HG02938 (cell line): ENCODE results near the gene KCNT1.

Experiments used
- ATAC-seq: cut with Tn5 transposase; IDR thresholded peaks from one replicate; pipeline ENCODE4 v1.9.1; 2021; ENCODE audit warnings: mild to moderate bottlenecking, moderate library complexity; ENCODE audit not compliant: unreplicated experiment

KCNT1 gene

GRCh38 chr9:135815830-135816650 lies 114.1 kb downstream of the KCNT1 start:
- ATAC-seq: no peak

GRCh38 chr9:135816651-135816970 lies 114.6 kb downstream of the KCNT1 start:
- ATAC-seq: no peak

- no peak for ATAC-seq
These were observed 116.1 kb downstream of the KCNT1 start for GRCh38 chr9:135817951-135818717.

DNA sequence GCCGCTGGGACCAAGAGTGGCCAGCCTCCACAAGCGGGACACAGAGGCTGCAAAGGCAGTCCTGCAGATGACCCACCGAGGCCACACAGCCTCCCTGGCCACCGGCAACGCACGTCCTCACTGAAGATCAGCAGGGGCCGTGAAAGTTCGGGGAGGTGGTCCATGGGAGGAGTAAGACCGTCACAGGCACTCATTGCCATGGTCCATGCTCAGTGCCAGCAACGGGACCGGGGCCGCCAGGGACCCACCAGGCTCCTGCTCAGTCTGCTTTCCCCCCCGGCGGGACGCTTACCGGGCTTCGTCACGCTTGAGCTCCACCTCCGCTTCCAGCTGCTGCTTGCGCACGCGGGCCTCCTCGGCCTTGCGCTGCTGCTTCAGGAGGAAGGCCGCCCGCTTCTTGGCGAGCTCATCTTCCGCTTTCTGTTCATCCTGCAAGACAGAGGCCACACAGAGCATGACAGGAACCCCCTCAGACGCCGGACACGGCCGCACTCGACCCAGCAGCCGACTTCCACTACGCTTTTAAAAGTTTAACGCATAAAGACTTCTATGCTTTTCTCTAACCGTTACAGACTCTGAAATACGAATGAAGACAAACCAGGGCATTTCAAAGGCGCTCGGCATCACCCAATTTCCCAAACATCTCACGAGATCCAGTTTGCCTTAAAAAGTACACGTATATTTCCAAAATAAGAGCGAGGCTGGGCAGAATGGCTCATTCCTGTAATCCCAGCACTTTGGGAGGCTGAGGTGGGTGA lies 116.9 kb downstream of the KCNT1 start:
- ATAC-seq: no peak

DNA sequence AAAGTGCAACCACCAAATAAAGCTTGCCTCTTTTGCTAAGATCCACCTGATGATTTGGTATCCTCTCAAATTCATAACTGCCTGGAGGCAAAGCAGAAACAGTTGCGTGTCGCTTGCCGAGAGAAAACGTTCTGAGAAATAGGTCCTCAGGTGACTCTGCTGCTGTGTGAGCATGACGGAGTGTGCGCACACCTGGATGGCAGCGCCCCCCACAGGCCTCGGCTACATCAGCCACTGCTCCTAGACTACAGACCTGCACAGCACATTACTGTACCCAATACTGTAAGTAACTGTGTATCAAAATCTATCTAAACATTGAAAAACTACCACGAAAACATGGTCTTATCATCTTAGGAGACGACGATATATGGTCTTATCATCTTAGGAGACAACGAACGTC lies 117.9 kb downstream of the KCNT1 start:
- no peak for ATAC-seq

DNA sequence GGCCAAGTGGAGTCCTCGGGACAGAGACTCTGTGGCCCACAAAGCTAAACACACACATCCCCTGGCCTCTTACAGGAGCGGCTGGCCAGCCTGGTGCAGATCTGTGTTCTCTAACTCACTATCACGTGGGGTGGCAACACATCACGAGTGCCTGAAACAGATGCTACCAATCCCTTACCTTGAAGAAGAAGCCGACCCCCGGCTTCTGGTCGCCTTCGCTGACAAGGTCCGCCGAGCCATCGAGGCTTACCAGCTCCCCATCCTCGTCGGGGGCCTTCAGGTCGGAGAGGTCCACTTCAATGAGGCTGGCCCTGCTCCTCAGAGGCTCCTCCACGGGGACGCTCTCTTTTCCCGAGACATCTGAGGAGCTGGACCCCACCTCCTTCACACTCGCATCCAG lies 118.7 kb downstream of the KCNT1 start:
- no peak for ATAC-seq

DNA sequence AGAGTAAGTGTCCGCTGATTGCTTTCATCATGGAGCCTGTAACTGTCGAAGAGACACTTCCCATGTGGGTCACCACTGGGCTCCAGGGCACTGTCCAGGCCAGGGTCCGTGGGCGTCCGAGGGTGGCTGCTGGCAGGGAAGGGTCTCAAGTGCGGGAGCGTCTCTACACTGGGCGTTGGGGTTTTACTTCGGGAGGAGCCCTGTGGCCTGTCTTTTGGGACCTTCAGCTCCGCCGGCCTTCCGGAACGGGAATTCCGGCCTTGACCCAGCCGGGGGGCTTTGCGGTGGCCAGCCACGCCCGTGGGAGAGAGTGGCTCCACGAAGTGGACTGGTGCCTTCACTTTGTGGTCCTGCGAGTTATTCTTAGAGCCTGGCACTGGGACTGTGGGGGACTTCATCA lies 119.1 kb downstream of the KCNT1 start:
- ATAC-seq: no peak

- no peak for ATAC-seq
These were observed 119.9 kb downstream of the KCNT1 start for GRCh38 chr9:135821733-135822373.

DNA sequence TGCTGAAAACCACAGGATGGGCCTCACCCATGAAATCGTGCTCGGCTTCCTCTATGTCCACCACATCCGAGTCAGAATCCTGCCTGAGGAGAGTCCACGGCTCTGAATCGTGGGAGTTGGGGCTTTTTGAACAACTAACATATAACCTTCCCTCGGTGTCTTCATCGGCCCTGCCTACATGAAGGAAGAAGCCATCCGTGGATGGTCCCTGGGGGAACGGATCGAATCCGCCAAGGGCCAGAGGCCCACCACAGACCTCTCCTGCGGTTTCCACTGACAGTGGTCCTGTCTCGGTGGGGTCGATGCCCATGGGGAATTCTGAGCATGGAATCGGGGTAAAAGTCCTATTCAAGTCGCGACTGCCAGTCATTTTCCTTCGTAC lies 120.4 kb downstream of the KCNT1 start:
- ATAC-seq: no peak

DNA sequence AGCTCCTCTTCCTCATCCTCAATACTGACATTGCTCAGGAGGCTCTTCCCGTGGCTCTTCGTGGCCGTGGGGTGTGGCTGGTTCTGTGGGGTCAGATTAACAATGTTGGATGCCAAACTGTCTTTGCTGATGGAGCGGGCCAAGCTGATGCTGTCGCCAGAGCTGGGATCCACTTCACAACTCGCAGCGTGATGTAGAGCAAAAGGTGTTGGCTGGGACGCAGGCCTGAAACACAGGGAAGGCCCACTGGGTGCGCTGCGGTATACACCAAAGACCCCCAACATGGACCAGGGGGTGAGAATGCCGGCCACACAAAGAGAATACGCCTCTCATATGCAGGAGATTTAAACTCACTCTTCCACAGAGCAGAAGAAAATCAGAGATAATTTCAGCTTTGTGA lies 121.1 kb downstream of the KCNT1 start:
- no peak for ATAC-seq

DNA sequence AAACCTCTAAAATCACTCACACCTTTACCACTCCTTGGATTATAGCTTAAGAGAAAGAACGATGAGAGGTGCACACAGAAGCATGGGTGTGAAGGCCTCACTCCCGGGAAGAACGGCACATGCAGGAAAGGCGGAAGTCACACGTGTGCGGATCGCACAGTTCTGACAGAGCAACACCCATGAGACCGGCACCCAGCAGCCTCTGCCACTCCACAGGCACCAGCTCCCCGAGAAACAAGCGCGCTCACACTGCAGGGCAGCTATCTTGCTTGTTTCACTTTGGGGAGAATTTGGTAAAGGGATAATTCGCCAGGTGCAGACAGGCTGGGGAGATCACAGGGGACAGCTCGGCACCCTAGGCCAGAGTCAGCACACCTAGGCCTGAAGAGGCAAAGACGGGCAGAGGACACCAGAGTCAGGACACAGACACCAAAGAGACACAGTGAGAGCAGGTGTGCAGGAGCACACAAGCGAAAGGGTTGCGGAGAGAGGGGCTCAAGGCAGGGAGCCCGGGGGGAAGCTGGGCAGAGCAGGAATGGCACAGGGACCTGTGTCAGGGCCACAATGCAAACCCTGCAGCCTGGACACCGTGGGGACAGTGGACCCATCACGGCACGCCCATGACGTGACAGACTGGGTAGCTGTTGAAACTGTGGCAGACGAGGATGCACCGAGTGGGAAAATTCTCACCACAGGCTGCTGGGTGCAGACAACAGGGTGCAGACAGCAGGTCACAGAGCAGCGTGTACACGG lies 123.6 kb downstream of the KCNT1 start:
- ATAC-seq: no peak

- ATAC-seq: no peak
These were observed 124.2 kb downstream of the KCNT1 start for GRCh38 chr9:135826188-135826545.

DNA sequence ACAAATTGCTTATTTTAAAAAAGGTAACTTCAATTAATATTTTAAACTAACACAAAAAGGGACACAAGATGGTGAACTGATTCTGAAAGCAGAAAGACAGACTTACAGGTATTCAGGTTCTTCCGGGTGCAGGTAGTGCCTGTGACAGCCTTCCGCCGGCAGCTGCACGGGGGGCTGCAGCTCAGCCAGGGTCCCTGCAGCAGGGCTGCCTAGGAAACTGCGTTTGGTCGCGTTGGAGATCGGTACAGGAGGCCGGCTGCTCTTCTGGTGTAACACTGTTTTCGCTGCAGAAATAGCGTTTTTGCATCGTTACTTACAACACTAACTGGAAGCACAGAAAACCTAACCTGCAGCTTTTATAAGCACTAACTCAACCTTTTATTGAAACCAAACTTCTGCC lies 125.3 kb downstream of the KCNT1 start:
- ATAC-seq: no peak

DNA sequence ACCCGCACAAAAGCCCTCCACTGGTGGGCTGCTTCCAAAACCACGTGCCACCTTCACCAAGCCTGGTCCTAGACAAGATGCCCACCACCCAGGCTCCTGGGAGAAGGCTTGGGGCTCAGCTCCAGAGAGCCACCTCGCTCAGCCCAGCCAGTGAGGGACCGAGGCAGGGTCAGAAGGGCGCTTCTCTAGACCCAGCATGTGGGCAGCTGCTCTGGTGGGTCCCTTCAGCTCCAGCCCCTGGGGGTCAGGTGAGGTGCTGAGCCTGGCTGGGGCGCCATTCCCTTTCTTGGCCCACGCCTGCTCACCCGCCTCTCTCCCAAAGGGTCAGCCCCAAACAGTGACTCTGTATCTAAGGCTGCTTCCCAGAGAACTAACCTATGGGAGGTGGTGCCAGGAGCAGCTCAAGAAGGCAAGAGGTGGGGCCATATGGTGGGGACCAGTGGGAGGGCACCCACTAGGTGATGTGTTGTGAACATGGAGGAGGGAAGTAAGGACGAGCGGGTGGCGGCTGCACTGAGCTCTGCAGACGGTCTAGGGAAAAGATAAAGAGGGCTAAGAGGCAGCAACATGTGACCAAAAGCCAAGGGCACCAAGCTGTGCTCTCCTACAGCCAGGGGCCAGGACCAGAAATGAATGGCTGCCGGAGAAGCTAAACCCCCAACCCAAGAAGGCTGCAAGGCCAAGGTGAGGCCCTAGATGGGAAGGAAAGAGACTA lies 126.0 kb downstream of the KCNT1 start:
- ATAC-seq: no peak

DNA sequence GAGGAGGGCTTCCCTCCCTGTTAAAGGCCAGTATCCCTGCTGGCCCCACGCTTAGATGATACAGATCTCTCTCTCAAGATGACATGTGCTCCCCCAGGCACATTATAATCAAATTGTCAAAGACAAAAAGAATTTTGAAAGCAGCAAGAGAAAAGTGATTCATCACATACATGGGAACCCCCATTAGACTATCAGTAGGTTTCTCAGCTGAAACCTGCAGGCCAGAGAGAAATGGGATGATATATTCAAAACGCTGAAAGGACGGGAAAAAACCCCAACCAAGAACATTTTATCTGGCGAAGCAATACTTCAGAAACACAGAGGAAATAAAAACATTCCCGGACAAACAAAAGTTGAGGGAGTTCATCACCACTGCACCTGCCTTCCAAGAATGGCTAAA lies 126.7 kb downstream of the KCNT1 start:
- ATAC-seq: no peak

DNA sequence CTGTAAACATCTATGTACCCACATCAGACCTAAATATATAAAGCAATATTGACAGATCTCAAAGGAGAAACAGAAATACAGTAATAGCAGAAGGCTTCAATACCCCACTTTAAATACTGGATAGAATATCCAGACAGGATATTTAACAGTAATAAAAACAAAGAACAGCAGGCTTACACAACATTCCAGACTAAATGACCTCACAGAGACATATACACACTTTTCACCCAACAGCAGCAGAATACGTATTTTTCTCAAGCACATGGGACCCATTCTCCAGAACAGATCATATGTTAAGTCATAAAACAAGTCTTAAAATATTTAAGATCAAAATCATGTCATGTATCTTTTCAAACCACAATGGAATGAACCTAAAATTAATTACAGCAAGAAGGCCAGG lies 128.5 kb downstream of the KCNT1 start:
- no peak for ATAC-seq

DNA sequence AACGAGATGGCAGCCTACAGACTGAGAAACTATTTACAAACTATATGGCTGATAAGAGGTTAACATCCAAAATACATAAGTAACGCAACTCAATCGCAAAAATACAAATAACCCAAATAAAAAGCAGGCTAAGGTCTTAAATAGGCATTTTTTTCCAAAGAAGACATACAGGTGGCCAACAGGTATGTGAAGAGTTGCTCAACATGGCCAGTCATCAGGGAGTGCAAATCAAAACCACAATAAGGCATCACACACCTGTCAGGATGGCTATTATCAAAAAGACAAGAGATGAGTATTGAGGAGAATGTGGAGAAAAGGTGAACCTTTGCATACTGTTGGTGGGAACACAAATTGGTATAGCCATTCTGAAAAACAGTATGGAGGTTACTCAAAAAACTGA lies 131.9 kb downstream of the KCNT1 start:
- ATAC-seq: no peak

DNA sequence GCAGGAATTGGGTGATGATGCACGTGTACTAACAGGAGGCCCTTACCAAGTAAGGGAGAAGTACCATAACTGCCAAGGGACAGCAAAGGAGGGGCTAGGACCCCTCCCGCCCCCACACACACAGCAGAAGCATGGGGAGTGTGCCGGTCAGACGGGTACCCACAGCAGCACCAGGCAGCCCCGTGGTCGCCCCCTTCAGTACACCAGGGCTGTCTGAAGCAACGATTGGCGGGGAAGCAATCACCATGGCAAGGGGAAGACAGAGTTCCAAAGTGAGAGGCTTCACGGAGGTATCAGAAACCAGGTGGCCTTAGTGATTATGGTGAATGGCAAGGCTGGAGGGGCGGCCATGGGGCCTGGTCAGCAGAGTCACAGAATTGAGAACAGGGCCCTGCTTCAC lies 133.1 kb downstream of the KCNT1 start:
- no peak for ATAC-seq

DNA sequence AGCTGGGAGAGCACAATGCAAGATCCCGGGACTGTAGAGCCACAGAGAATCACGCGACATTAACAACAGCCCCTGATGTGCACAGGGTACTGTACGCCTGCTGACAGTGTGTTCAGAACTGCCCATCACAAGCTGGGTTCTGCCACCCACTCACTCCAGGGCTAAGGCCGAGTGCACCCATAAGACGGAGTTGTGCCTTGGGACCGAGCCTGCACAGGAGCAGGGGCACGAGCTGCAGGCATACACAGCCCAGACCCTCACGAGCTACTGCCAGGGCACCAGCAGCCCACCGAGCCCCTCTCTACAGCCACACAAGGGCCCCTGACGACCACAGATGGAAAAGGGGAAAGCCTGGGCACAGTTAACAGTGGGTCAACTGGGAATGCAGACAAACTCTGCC lies 137.5 kb downstream of the KCNT1 start:
- ATAC-seq: no peak

GRCh38 chr9:135840107-135840506 lies 138.1 kb downstream of the KCNT1 start:
- ATAC-seq: no peak
